GF-D8 (cell line): Measurements from ENCODE around the gene PHRF1.
"Not testable (repeated sequence)": the region's sequence is repeated elsewhere in the genome, so short reads cannot be mapped to it uniquely, and the experiment has no call there.

Experiments used
- DNase-seq: peaks from one replicate; lab custom pipeline; 2025; lab: John Stamatoyannopoulos, UW

Gene PHRF1

DNA sequence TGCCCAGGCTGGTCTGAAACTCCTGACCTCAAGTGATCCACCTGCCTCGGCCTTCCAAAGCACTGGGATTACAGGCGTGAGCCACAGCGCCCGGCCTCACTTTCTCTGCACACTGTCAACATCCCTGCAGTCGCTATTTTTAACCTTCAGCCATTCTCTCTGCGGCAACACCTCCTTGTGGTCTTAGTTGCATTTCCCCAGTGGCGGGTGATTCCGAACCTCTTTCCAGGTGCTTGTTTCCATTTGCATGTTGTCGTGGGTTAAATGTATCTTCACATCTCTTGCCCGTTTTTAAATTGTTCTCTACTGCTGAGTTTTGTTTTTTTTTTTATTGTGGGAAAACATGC lies 52.9 kb downstream of the PHRF1 start:
- DNase-seq = no peak

DNA sequence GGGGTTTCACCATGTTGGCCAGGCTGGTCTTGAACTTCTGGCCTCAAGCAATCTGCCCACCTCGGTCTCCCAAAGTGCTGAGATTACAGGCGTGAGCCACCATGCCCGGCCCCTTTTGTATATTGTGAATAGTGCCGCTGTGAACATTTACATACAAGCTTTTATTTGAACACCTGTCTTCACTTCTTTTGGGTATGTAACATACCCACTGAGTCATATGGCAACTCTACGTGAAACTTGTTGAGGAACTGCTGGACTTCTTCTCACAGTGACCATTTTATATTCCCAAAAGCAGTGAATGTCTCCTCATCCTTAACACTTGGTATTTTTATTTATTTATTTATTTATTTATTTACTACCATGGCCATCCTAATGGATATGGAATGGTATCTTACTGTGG lies 54.6 kb downstream of the PHRF1 start:
- DNase-seq = no peak

GRCh38 chr11:635945-636510 lies 59.8 kb downstream of the PHRF1 start:
- DNase-seq = no peak

DNA sequence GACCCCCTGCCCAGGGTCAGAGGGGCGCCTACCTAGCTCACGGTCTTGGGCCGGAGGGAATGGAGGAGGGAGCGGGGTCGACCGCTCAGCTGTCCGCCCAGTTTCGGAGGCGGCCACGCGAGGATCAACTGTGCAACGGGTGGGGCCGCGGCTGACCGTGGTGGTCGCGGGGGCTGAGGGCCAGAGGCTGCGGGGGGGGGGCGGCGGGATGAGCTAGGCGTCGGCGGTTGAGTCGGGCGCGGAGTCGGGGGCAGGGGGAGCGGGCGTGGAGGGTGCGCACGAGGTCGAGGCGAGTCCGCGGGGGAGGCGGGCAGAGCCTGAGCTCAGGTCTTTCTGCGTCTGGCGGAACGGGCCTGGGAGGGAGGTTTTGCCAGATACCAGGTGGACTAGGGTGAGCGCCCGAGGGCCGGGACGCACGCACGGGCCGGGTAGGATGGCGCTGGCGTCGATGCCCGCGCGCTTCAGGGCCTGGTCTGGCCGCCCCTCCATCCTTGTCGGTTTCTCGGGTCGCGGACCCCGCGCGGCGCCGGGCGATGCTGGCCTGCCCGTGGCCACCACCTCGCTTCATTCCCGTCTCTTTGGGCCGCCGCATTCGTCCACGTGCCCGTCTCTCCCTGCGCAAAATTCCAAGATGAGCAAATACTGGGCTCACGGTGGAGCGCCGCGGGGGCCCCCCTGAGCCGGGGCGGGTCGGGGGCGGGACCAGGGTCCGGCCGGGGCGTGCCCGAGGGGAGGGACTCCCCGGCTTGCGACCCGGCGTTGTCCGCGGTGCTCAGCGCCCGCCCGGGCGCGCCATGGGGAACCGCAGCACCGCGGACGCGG lies 60.5 kb downstream of the PHRF1 start, which contains the start of gene DRD4:
Gene DRD4, plus strand, starts transcription at position 759 of the 822 bp plus-strand sequence. Its CDS starts 36 bp downstream, at position 795.
- DNase-seq = no peak

- DNase-seq = no peak
Observed at GRCh38 chr11:637333-637592, 61.0 kb downstream of the PHRF1 start.

- DNase-seq = no peak
Observed at GRCh38 chr11:637593-638521, 61.6 kb downstream of the PHRF1 start.

DNA sequence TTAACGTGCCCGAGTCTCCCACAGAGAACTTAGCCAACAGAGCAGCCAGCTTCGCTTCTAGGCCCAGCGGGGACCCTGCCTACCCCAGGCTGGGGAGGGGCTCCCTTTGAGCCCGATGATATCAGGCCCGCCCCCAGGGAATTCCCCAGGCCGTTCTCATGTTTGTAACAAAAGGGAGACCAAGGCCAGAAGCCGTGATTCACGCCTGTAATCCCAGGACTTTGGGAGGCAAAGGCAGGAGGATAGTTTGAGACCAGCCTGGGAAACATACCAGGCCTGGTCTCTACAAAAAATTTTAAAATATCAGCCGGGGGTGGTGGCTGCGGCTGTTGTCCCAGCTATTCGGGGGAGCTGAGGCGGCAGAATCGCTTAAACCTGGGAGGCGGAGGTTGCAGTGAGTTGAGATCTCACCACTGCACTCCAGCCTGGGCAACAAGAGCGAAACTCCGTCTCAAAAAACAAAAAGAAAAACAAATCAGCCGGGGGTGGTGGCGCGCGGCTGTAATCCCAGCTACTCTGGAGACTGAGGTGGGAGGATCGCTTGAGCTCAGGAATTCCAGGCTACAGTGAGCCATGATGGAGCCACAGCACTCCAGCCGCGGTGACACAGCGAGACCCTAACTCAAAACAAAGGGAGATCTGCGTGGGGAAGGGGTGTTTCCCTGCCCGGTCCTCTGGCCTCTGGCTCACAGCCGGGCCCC lies 62.5 kb downstream of the PHRF1 start:
- DNase-seq = no peak

- no peak for DNase-seq
Observed at GRCh38 chr11:639332-639955, 63.2 kb downstream of the PHRF1 start.

GRCh38 chr11:640021-640706 lies 63.9 kb downstream of the PHRF1 start:
- no peak for DNase-seq

- DNase-seq = no peak
Observed at GRCh38 chr11:641806-642370, 65.6 kb downstream of the PHRF1 start.

DNA sequence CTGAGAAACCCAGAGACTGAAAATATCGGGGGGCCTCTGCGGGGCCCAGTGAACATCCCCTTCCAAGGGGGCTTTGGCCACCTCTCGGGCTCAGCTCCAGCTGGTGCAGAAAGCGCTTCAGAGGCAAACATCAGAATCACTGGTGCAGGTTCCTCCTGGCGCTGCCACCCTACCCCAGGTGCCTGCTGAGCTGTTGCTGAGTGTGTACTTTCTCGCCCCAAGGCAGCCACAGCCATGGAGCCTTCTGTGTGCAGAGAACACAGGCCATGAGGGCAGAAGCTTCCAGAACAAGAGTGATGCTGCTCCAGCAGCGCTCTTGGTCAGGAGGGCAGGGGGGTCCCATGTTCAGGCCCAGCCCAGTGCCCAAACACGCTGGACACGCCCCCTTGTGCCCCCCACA lies 67.1 kb downstream of the PHRF1 start:
- no peak for DNase-seq

DNA sequence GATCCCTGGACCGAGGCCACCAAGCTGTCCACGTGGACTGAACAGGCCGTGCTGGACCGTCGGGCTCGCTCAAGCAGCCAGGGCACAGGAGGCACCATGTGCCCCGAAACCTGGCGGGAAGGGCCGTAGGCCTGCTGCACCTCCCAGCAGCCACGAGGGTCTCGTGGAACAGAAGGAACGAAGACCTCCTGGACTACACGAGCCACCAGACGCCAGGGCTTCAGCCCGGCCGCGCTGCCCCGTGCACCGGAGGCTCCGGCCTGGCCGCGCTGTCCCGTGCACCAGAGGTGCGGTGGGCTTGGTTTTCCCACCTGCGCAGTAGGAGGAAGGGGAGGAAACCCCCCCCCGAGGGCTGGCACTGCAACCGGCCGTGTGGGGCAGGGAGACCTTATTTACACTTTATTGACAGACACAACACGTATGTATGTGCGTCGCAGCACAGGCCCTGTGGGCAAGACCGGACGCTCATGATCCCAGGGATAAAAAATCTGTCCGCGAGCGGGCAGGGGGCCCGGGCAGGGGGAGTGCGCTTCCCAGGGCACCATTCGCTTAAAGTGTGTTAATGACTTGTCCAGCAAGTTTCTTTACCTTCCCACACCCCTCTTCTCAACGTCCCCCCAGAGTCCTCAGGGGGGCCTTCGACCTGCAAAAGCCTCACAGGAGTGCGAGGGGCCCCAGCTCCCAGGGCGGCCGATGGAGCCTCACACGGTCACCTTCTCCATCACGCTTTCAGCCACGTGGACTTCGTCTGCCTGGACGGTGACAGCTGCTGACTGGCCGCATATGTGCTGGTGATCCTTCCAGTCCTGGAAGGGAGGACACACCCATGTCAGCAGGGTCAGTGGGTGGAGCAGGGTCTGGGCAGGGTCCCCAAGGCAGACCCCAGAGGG lies 67.8 kb downstream of the PHRF1 start:
- DNase-seq = no peak

GRCh38 chr11:645536-645935 lies 69.3 kb downstream of the PHRF1 start:
- no peak for DNase-seq

GRCh38 chr11:646214-646613 lies 69.9 kb downstream of the PHRF1 start:
- no peak for DNase-seq

DNA sequence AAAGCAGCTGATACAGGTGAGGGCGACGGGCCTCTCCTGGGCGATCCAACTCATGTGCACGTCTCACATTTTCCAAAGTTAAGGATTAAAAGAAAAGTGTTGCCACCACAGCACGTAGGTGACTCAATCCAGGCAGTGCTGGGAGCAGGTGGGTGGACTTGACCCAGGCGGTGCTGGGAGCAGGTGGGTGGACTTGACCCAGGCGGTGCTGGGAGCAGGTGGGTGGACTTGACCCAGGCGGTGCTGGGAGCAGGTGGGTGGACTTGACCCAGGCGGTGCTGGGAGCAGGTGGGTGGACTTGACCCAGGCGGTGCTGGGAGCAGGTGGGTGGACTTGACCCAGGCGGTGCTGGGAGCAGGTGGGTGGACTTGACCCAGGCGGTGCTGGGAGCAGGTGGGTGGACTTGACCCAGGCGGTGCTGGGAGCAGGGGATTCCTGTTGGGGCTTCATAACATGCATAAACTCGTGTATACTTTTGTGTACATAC lies 71.4 kb downstream of the PHRF1 start:
- DNase-seq = not testable (repeated sequence)

DNA sequence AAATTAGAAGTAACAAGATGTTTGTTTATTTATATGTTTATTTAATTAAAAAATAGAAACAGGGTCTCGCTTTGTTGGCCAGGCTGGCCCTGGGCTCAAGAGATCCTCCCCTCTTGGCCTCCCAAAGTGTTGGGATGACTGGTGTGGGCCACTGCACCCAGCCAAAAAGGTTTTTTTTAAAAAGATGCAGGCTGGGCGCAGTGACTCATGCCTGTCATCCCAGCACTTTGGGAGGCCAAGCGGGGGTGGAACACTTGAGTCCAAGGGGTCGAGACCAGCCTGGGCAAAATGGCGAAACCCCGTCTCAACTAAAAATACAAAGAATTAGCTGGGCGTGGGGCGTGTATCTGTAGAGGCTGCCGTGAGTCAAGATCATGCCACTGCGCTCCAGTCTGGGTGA lies 74.2 kb downstream of the PHRF1 start:
- no peak for DNase-seq

DNA sequence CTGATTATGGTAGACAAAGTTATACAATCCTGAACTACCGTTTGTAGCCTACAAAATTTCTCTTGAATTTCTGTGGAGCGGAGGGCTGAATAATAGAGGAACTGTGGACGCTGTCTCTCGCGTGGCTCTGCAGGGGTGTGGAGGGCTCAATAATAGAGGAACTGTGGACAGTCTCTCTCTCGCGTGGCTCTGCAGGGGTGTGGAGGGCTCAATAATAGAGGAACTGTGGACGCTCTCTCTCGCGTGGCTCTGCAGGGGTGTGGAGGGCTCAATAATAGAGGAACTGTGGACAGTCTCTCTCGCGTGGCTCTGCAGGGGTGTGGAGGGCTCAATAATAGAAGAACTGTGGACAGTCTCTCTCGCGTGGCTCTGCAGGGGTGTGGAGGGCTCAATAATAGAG lies 76.9 kb downstream of the PHRF1 start:
- DNase-seq = not testable (repeated sequence)

- DNase-seq = no peak
Observed at GRCh38 chr11:653837-654236, 77.6 kb downstream of the PHRF1 start.

GRCh38 chr11:654444-654843 lies 78.2 kb downstream of the PHRF1 start:
- not testable (repeated sequence) for DNase-seq
